COR-L47 (cell line): Measurements from ENCODE around the gene SDHAF1.
"Not testable (repeated sequence)": the region's sequence is repeated elsewhere in the genome, so short reads cannot be mapped to it uniquely, and the experiment has no call there.

Experiments
- DNase-seq: peaks from one replicate; lab custom pipeline; 2025; lab: John Stamatoyannopoulos, UW

SDHAF1 gene

GRCh38 chr19:36019061-36019670 lies 24.2 kb downstream of the SDHAF1 start:
- DNase-seq, result no peak

GRCh38 chr19:36023432-36023831 lies 28.4 kb downstream of the SDHAF1 start:
- no peak for DNase-seq

- no peak for DNase-seq
These were observed 30.6 kb downstream of the SDHAF1 start for GRCh38 chr19:36025541-36025940.

- no peak for DNase-seq
These were observed 31.3 kb downstream of the SDHAF1 start for GRCh38 chr19:36026091-36026876.

GRCh38 chr19:36027696-36028095 lies 32.7 kb downstream of the SDHAF1 start:
- no peak for DNase-seq

- DNase-seq, result no peak
These were observed 33.5 kb downstream of the SDHAF1 start for GRCh38 chr19:36028313-36029041.

- DNase-seq, result no peak
These were observed 35.5 kb downstream of the SDHAF1 start for GRCh38 chr19:36030264-36031148.

GRCh38 chr19:36031308-36031707 lies 36.3 kb downstream of the SDHAF1 start:
- no peak for DNase-seq

GRCh38 chr19:36032251-36033104 lies 37.5 kb downstream of the SDHAF1 start, which contains the start of gene CLIP3:
CLIP3 (minus strand) TSS chr19:36032873; CDS start chr19:36032357, 516 bp downstream.
- DNase-seq, result peak; percentile 63

GRCh38 chr19:36040495-36040894 lies 45.5 kb downstream of the SDHAF1 start:
- no peak for DNase-seq

GRCh38 chr19:36041092-36041491 lies 46.1 kb downstream of the SDHAF1 start:
- not testable (repeated sequence) for DNase-seq

GRCh38 chr19:36041831-36042230 lies 46.8 kb downstream of the SDHAF1 start:
- no peak for DNase-seq

- DNase-seq, result no peak
These were observed 49.0 kb downstream of the SDHAF1 start for GRCh38 chr19:36043952-36044351.
